HAP-1 (cell line): ENCODE results near the gene RIN1.

ENCODE experiments used
- DNase-seq, 2 experiments: peaks; one replicate each; pipeline ENCODE4 v3.0.0-alpha.2; 2016 to 2020; ENCODE audit warnings: low spot score in 2 of 2
- H3K27me3 ChIP-seq: fragments of 250-450 bp; sonication (Bioruptor Pico); 2 replicates; pipeline ENCODE4 v1.5.1; 2020; ENCODE audit warnings: low read depth, mild to moderate bottlenecking, moderate library complexity
- H3K36me3 ChIP-seq: fragments of 250-450 bp; sonication (Bioruptor Pico); replicated peaks from 2 replicates; pipeline ENCODE4 v1.5.1; 2020; ENCODE audit warnings: mild to moderate bottlenecking
- H3K4me1 ChIP-seq: fragments of 250-450 bp; sonication (Bioruptor Pico); 2 replicates; pipeline ENCODE4 v1.5.1; 2020; ENCODE audit warnings: mild to moderate bottlenecking
- H3K4me3 ChIP-seq: fragments of 250-450 bp; sonication (Bioruptor Pico); 2 replicates; pipeline ENCODE4 v1.5.1; 2020; ENCODE audit warnings: mild to moderate bottlenecking, moderate library complexity
- H3K9me3 ChIP-seq: fragments of 250-450 bp; sonication (Bioruptor Pico); 2 replicates; pipeline ENCODE4 v1.5.1; 2020; ENCODE audit warnings: mild to moderate bottlenecking, moderate library complexity
- in situ Hi-C: fragments of 300-500 bp; cut with MboI; formaldehyde crosslinking; loops from 3 replicates; pipeline ENCODE4 v1.14.3; 2020; ENCODE audit warnings: low sequenced_read_pairs, inconsistent platforms, mixed read lengths

Gene RIN1

GRCh38 chr11:66294626-66295620, 41.3 kb downstream of the RIN1 start:
- Histone ChIP-seq H3K36me3 (no peaks in the 10 kb centered on the region), H3K4me3 (no peak overlapping the region), H3K9me3 (no peaks in the 10 kb centered on the region), H3K27me3 (peaks cover 29% of the 10 kb centered on the region), H3K4me1 (peaks cover 2% of the 10 kb centered on the region)
- in situ Hi-C loops = no loop called here
- DNase-seq = no peak

- Histone ChIP-seq H3K27me3 (peaks cover 29% of the 10 kb centered on the region), H3K9me3 (no peaks in the 10 kb centered on the region)
- in situ Hi-C loops = no loop called here
These were observed 42.2 kb downstream of the RIN1 start for GRCh38 chr11:66293777-66294625.

GRCh38 chr11:66293352-66293751, 42.9 kb downstream of the RIN1 start:
- Histone ChIP-seq H3K36me3 (peaks cover 3% of the 10 kb centered on the region), H3K4me3 (no peak overlapping the region), H3K27me3 (peaks cover 29% of the 10 kb centered on the region), H3K9me3 (no peaks in the 10 kb centered on the region), H3K4me1 (peaks cover 5% of the 10 kb centered on the region)
- no peak for DNase-seq
- in situ Hi-C loops = no loop called here

More at GRCh38 chr11:66293777-66294625, 42.2 kb downstream of the RIN1 start:
- no peak for DNase-seq
- Histone ChIP-seq H3K4me1 (peaks cover 5% of the 10 kb centered on the region), H3K36me3 (no peaks in the 10 kb centered on the region), H3K4me3 (no peak overlapping the region)

- Histone ChIP-seq H3K4me1 (peaks cover 9% of the 10 kb centered on the region), H3K36me3 (peaks cover 3% of the 10 kb centered on the region), H3K4me3 (no peak overlapping the region), H3K27me3 (peaks cover 29% of the 10 kb centered on the region), H3K9me3 (no peaks in the 10 kb centered on the region)
- DNase-seq = no peak
- in situ Hi-C loops = no loop called here
These were observed 43.5 kb downstream of the RIN1 start for GRCh38 chr11:66292543-66293332.

- in situ Hi-C loops = no loop called here
- Histone ChIP-seq H3K27me3 (peaks cover 29% of the 10 kb centered on the region), H3K4me3 (peak within 1 kb of the TSS; percentile 21), H3K36me3 (peaks cover 3% of the 10 kb centered on the region), H3K4me1 (peaks cover 9% of the 10 kb centered on the region), H3K9me3 (no peaks in the 10 kb centered on the region)
- DNase-seq = no peak
These were observed 44.3 kb downstream of the RIN1 start, which contains the start of gene TMEM151A for GRCh38 chr11:66291706-66292542. TMEM151A (plus strand) TSS chr11:66291894; CDS start chr11:66292014, 120 bp downstream.

- Histone ChIP-seq H3K4me1 (peaks cover 9% of the 10 kb centered on the region), H3K9me3 (no peaks in the 10 kb centered on the region), H3K4me3 (no peak overlapping the region), H3K36me3 (peaks cover 6% of the 10 kb centered on the region), H3K27me3 (peaks cover 29% of the 10 kb centered on the region)
- in situ Hi-C loops = no loop called here
- no peak for DNase-seq
These were observed 44.9 kb downstream of the RIN1 start for GRCh38 chr11:66291303-66291705.

- Histone ChIP-seq H3K9me3 (no peaks in the 10 kb centered on the region), H3K4me1 (peaks cover 9% of the 10 kb centered on the region), H3K36me3 (peaks cover 8% of the 10 kb centered on the region), H3K4me3 (no peak overlapping the region), H3K27me3 (peaks cover 29% of the 10 kb centered on the region)
- in situ Hi-C loops = no loop called here
- no peak for DNase-seq
These were observed 46.0 kb downstream of the RIN1 start for GRCh38 chr11:66290330-66290621.

GRCh38 chr11:66289548-66290329, 46.5 kb downstream of the RIN1 start:
- peak overlapping the region; percentile 71 for H3K4me3 ChIP-seq
- in situ Hi-C loops = no loop called here
- H3K36me3 ChIP-seq = peaks cover 11% of the 10 kb centered on the region
- DNase-seq = peak; percentile 59 to 90
- peaks cover 29% of the 10 kb centered on the region for H3K27me3 ChIP-seq
- no peaks in the 10 kb centered on the region for H3K9me3 ChIP-seq
- peaks cover 9% of the 10 kb centered on the region for H3K4me1 ChIP-seq

- Histone ChIP-seq H3K9me3 (no peaks in the 10 kb centered on the region), H3K27me3 (peaks cover 29% of the 10 kb centered on the region), H3K4me1 (peaks cover 9% of the 10 kb centered on the region), H3K36me3 (peaks cover 11% of the 10 kb centered on the region), H3K4me3 (peak within 1 kb of the TSS; percentile 71)
- in situ Hi-C loops = no loop called here
- DNase-seq = peak; percentile 99
These were observed 47.3 kb downstream of the RIN1 start, which contains the start of gene YIF1A for GRCh38 chr11:66288671-66289547. YIF1A (minus strand) TSS chr11:66289143; CDS start chr11:66288985, 158 bp downstream.

- DNase-seq = no peak
- Histone ChIP-seq H3K9me3 (no peaks in the 10 kb centered on the region), H3K4me1 (peaks cover 9% of the 10 kb centered on the region), H3K36me3 (peaks cover 11% of the 10 kb centered on the region), H3K27me3 (peaks cover 21% of the 10 kb centered on the region), H3K4me3 (peak overlapping the region; percentile 71)
- in situ Hi-C loops = no loop called here
These were observed 48.2 kb downstream of the RIN1 start for GRCh38 chr11:66287889-66288670.
